Heart left ventricle (tissue), 16 donors: ENCODE data around the gene ECPAS. TPM values are rescaled to one million over a fixed set of nuclear protein-coding genes. Genes with fewer than 3 reads are reported as not detected.

ENCODE experiments used
- ATAC-seq, 4 donors: fragments of 200-7000 bp; cut with Tn5 transposase; one replicate each; pipeline ENCODE4 v1.9.1; 2020 to 2022; ENCODE audit warnings: moderate library complexity in 4 of 4, mild to moderate bottlenecking in 3 of 4, moderate number of reproducible peaks in 1 of 4
- DNase-seq, 5 donors: peaks; one replicate each; pipeline ENCODE4 v3.0.0-alpha.2; 2020
- H3K27ac ChIP-seq, 12 donors: fragments of 200-600 bp; sonication (generic) in 4 of 12; one replicate each; pipeline versions ENCODE4 v1.5.0 to v1.8.0; 2016 to 2022; ENCODE audit warnings: mild to moderate bottlenecking in 2 of 12
- H3K27me3 ChIP-seq, 9 donors: fragments of 200-600 bp; sonication (generic) in 2 of 9; one replicate each; pipeline versions ENCODE4 v1.5.1 to v1.8.0; 2016 to 2022; ENCODE audit warnings: mild to moderate bottlenecking in 3 of 9
- H3K36me3 ChIP-seq, 9 donors: fragments of 200-600 bp; sonication (generic) in 2 of 9; one replicate each; pipeline versions ENCODE4 v1.5.0 to v1.8.0; 2018 to 2022; ENCODE audit warnings: mild to moderate bottlenecking in 2 of 9
- H3K4me1 ChIP-seq, 12 donors: fragments of 200-600 bp; sonication (generic) in 4 of 12; one replicate each; pipeline versions ENCODE4 v1.5.0 to v1.8.0; 2016 to 2022; ENCODE audit warnings: mild to moderate bottlenecking in 3 of 12
- H3K4me3 ChIP-seq, 12 donors: fragments of 200-600 bp; sonication (generic) in 4 of 12; one replicate each; pipeline versions ENCODE4 v1.5.0 to v1.8.0; 2017 to 2022; ENCODE audit warnings: mild to moderate bottlenecking in 9 of 12, moderate library complexity in 4 of 12
- H3K9me3 ChIP-seq, 12 donors: fragments of 200-600 bp; sonication (generic) in 4 of 12; one replicate each; pipeline versions ENCODE4 v1.5.0 to v1.8.0; 2016 to 2022; ENCODE audit warnings: mild to moderate bottlenecking in 1 of 12
- CTCF ChIP-seq, 12 donors: fragments of 200-600 bp; sonication (generic) in 4 of 12; IDR thresholded peaks; one replicate each; pipeline versions ENCODE4 v1.5.0 to v1.8.0; 2018 to 2022; ENCODE audit warnings: antibody characterized with exemption in 12 of 12, mild to moderate bottlenecking in 5 of 12
- POLR2A ChIP-seq, 2 donors: fragments of 450-650 bp; IDR thresholded peaks; one replicate each; pipeline ENCODE4 v1.6.1; 2017; ENCODE audit warnings: antibody characterized with exemption in 2 of 2, mild to moderate bottlenecking in 2 of 2, moderate library complexity in 2 of 2
- WGBS, 4 donors: extraction: QIAGEN DNeasy Blood & Tissue Kit in 2 of 4; methylation state at CpG; one replicate each; pipeline versions ENCODE4 v1.1.5 to v1.1.7; 2013 to 2018; 5-methylcytosine and 5-hydroxymethylcytosine counted together
- intact Hi-C, 10 donors: fragments of 100-400 bp; cut with DNase I; formaldehyde crosslinking; loops; one replicate each; pipeline versions ENCODE4 v1.11.1 to v1.14.2; 2022
- polyA plus RNA-seq, 2 donors: library from polyadenylated mRNA; stranded (reverse); fragments of 200-250 nt; gene quantifications; one replicate each; pipeline ENCODE4 v1.2.3, GENCODE V29; 2013
- total RNA-seq, 9 donors: library from RNA; depleted of rRNA in 2 of 9; stranded (reverse); fragments of >200 nt in 2 of 9; fragmentation: NEBNext Ultra II Directional in 3 of 9; extraction: Animal tissue kit (Norgen Biotek cat#: 25700) in 3 of 9; gene quantifications; one replicate each; pipeline versions ENCODE4 v1.1.0 to v1.2.4, GENCODE V29; 2016 to 2023
- donor health status: ischemic (EF 13 %, LVEDD 7.1; RV severe dilation, severe dysfunction).
- donor health status: healthy with polysubstance abuse.
- donor health status: DM: no; HTN: yes; CAD: no.
- donor health status: DM: no; HTN: no; CAD: no.
- donor health status: ischemic (EF 25% LVEDD 6.9; RV normal size, moderate dysfunction).
- donor health status: ischemic (EF 25% LVEDD 5.7; RV mildly dilated, moderate dysfunction).
- donor health status: healthy.
- donor health status: DM: yes; HTN: yes; CAD: no.
- donor health status: ischemic (EF 35%, LVEDD 5.7; RV mildly dilated, moderate dysfunction).
- donor health status: nonischemic (EF 11% LVEDD 7.7; RV severe dilation, severe dysfunction).
- donor health status: DM: yes; HTN: yes; CAD: no.
- donor health status: PGD.
- donor health status: ischemic (EF 29% LVEDD 5.4; RV normal size, mild dysfunction).
- donor health status: nonischemic (EF 23%, LVEDD 6.1; RV moderate dilation, normal function).

ECPAS gene
- total and polyA plus RNA-seq, 11 donors = 28.9 to 116 (median 102) TPM

- TF ChIP-seq POLR2A (IDR thresholded peaks at IDR 0.05) = peak in 1 of 2 donors; percentile 67
- no peak for TF ChIP-seq CTCF (IDR thresholded peaks at IDR 0.05)
- Histone ChIP-seq H3K27ac (peak overlapping the region; percentile 92 to 99 (median 98)), H3K27me3 (no peaks in the 10 kb centered on the region), H3K9me3 (no peaks in the 10 kb centered on the region), H3K36me3 (no peaks in the 10 kb centered on the region), H3K4me3 (peak overlapping the region; percentile 69 to 98 (median 94)), H3K4me1 (peaks cover 0 to 36% (median 20%) of the 10 kb centered on the region in 12 donors)
- ATAC-seq (peak; percentile 57 to 83 (median 76)), DNase-seq (peak; percentile 74 to 83 (median 81))
- intact Hi-C loops = loop anchor here in 1 of 10 donors (2.0 to 5.0 kb wide), 2 partner anchors 42 to 119 kb away; partner anchors contain the start of gene ZNF483
- 0 to 1% (median 0%) methylated on average over 44 to 76 of the region's 76 CpGs for WGBS, 4 donors
Observed at GRCh38 chr9:111482694-111483438, 1.3 kb downstream of the ECPAS start.

- Histone ChIP-seq H3K4me3 (peak overlapping the region; percentile 69 to 98 (median 94)), H3K36me3 (no peaks in the 10 kb centered on the region), H3K4me1 (peaks cover 0 to 40% (median 21%) of the 10 kb centered on the region in 12 donors), H3K9me3 (no peaks in the 10 kb centered on the region), H3K27ac (peak overlapping the region in 9 of 12 donors; percentile 92 to 99 (median 98)), H3K27me3 (no peaks in the 10 kb centered on the region)
- ATAC-seq (peak in 1 of 4 donors; percentile 2), DNase-seq (no peak)
- TF ChIP-seq POLR2A (IDR thresholded peaks at IDR 0.05) (no peak), CTCF (IDR thresholded peaks at IDR 0.05) (no peak)
- 49 to 52% (median 50%) methylated on average over 13 of the region's 13 CpGs for WGBS, 4 donors
- intact Hi-C loops = loop anchor here in 1 of 10 donors (2.0 to 5.0 kb wide), 2 partner anchors 43 to 120 kb away; partner anchors contain the start of gene ZNF483
Observed at GRCh38 chr9:111481885-111482636, 2.1 kb downstream of the ECPAS start.

GRCh38 chr9:111477677-111478076 lies 6.5 kb downstream of the ECPAS start:
- ATAC-seq (no peak), DNase-seq (no peak)
- no peaks in the 10 kb centered on the region for H3K27me3 ChIP-seq
- no peak overlapping the region for H3K4me3 ChIP-seq
- 90 to 96% (median 93%) methylated on average over 3 of the region's 3 CpGs for WGBS, 4 donors
- no peak overlapping the region for H3K27ac ChIP-seq
- peaks cover 3 to 76% (median 40%) of the 10 kb centered on the region in 12 donors for H3K4me1 ChIP-seq
- no peaks in the 10 kb centered on the region for H3K9me3 ChIP-seq
- TF ChIP-seq POLR2A (IDR thresholded peaks at IDR 0.05) (no peak), CTCF (IDR thresholded peaks at IDR 0.05) (no peak)
- H3K36me3 ChIP-seq = no peaks in the 10 kb centered on the region
- intact Hi-C loops = no loop called here

- TF ChIP-seq CTCF (IDR thresholded peaks at IDR 0.05) (no peak), POLR2A (IDR thresholded peaks at IDR 0.05) (no peak)
- no peak overlapping the region for H3K27ac ChIP-seq
- H3K4me3 ChIP-seq = no peak overlapping the region
- intact Hi-C loops = no loop called here
- DNase-seq = no peak
- no peaks in the 10 kb centered on the region for H3K9me3 ChIP-seq
- ATAC-seq = peak in 1 of 4 donors; percentile 51
- peaks cover 3 to 74% (median 33%) of the 10 kb centered on the region in 12 donors for H3K4me1 ChIP-seq
- no peaks in the 10 kb centered on the region for H3K36me3 ChIP-seq
- H3K27me3 ChIP-seq = no peaks in the 10 kb centered on the region
- 62 to 77% (median 69%) methylated on average over 2 of the region's 2 CpGs for WGBS, 4 donors
Observed at GRCh38 chr9:111475195-111475594, 9.0 kb downstream of the ECPAS start.
